DOHH2 (cell line): Measurements from ENCODE around the gene TBL3.

Experiments used
- H3F3A ChIP-seq: fragments of 200-600 bp; sonication (generic), shearing (Covaris generic); 2 replicates; pipeline ENCODE4 v1.6.0; 2016; ENCODE audit warnings: antibody characterized with exemption, mild to moderate bottlenecking; ENCODE audit not compliant: control insufficient read depth, insufficient read depth
- H3K27ac ChIP-seq: fragments of 200-600 bp; sonication (generic); 2 replicates; pipeline ENCODE4 v1.5.1; 2014; ENCODE audit warnings: low read depth, mild to moderate bottlenecking, low read length, moderate library complexity
- H3K27me3 ChIP-seq: fragments of 200-600 bp; sonication (generic); 2 replicates; pipeline ENCODE4 v1.6.1; 2014; ENCODE audit warnings: mild to moderate bottlenecking, low read length, mixed read lengths; ENCODE audit not compliant: control insufficient read depth
- H3K36me3 ChIP-seq: fragments of 200-600 bp; sonication (generic); 2 replicates; pipeline ENCODE4 v1.6.1; 2014; ENCODE audit warnings: mild to moderate bottlenecking, low read length, moderate library complexity, mixed read lengths; ENCODE audit not compliant: control insufficient read depth
- H3K4me1 ChIP-seq: fragments of 200-600 bp; sonication (generic); 2 replicates; pipeline ENCODE4 v1.6.1; 2014; ENCODE audit warnings: mild to moderate bottlenecking, low read length, mixed read lengths; ENCODE audit not compliant: control insufficient read depth
- H3K4me2 ChIP-seq: fragments of 200-600 bp; sonication (generic); 2 replicates; pipeline ENCODE4 v1.6.0; 2014; ENCODE audit warnings: mild to moderate bottlenecking, low read length, moderate library complexity
- H3K4me3 ChIP-seq: fragments of 200-600 bp; sonication (generic); 2 replicates; pipeline ENCODE4 v1.5.1; 2014; ENCODE audit warnings: mild to moderate bottlenecking, low read length, mixed read lengths
- H3K79me2 ChIP-seq: fragments of 200-600 bp; sonication (generic); 2 replicates; pipeline ENCODE4 v1.6.1; 2014; ENCODE audit warnings: mild to moderate bottlenecking, low read length, mixed read lengths; ENCODE audit not compliant: control insufficient read depth
- H3K9me2 ChIP-seq: fragments of 200-600 bp; sonication (generic); replicated peaks from 2 replicates; pipeline ENCODE4 v1.6.1; 2014; ENCODE audit warnings: mild to moderate bottlenecking, low read length, mixed read lengths; ENCODE audit not compliant: control insufficient read depth
- H3K9me3 ChIP-seq: fragments of 200-600 bp; sonication (generic); 2 replicates; pipeline ENCODE4 v1.6.1; 2014; ENCODE audit warnings: antibody characterized with exemption, low read length, mixed read lengths; ENCODE audit not compliant: control insufficient read depth, insufficient read depth
- H4K20me1 ChIP-seq: fragments of 200-600 bp; sonication (generic); 2 replicates; pipeline ENCODE4 v1.6.0; 2014; ENCODE audit warnings: low read depth, mild to moderate bottlenecking, antibody characterized with exemption, low read length, moderate library complexity; ENCODE audit not compliant: control insufficient read depth, insufficient read depth
- EZH2phosphoT487 ChIP-seq: fragments of 200-600 bp; sonication (generic); IDR thresholded peaks from 2 replicates; pipeline ENCODE4 v1.6.1; 2017; ENCODE audit warnings: borderline replicate concordance, mild to moderate bottlenecking, antibody characterized with exemption, low read length, moderate library complexity, mixed read lengths
- TF ChIP-seq, protein P1 (sequence below): fragments of 200-600 bp; sonication (generic); IDR thresholded peaks from one replicate; pipeline ENCODE4 v1.5.1; 2014; ENCODE audit warnings: antibody characterized with exemption, mild to moderate bottlenecking, low read depth, low read length; ENCODE audit not compliant: poor library complexity, severe bottlenecking

The TBL3 gene

DNA sequence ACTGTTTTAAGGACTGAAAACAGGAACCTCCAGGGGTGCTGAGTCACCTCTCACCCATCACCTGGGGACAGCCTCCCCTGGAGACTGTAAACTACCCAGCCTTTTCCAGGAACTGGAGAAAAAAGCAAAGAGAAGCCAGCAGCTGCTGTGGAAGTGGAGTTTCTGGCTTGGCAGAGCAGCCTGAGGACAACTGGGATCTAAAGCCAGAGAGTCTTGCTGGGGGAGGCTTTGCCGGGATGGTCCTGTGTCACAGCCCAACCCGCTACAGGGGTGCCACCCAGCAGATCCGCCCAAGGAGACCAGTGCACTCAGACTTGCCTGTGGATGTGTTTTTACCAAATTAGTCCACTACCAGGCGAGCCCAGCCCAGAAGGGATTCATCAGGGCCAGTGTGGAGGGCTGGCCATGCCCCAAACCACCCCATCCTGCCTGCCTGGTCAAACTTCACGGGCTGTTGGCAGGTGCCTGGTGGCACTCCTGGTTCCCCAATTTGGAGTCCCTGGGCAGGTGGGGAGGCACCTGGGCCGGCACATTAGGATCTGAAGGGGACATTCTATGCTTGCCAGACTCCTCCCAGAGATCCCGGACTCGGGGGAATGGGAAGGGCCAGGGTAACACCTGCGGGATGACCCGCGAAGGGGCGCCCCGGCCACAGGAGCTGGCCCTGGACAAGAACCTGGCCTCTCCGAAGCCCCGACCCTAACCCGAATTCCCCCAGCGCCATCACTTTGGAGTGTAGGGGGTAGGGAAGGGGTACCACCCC is 29.6 kb upstream of the TBL3 start:
- Histone ChIP-seq H3K4me2 (peak overlapping the region; percentile 84), H4K20me1 (no peaks in the 10 kb centered on the region), H3K79me2 (no peaks in the 10 kb centered on the region), H3K9me2 (no peaks in the 10 kb centered on the region), H3K4me3 (peak overlapping the region; percentile 76), H3K9me3 (no peaks in the 10 kb centered on the region), H3K4me1 (peaks cover 20% of the 10 kb centered on the region), H3F3A (no peaks in the 10 kb centered on the region), H3K27ac (no peak overlapping the region), H3K27me3 (no peaks in the 10 kb centered on the region), H3K36me3 (no peaks in the 10 kb centered on the region)
- TF ChIP-seq, protein P1, sequence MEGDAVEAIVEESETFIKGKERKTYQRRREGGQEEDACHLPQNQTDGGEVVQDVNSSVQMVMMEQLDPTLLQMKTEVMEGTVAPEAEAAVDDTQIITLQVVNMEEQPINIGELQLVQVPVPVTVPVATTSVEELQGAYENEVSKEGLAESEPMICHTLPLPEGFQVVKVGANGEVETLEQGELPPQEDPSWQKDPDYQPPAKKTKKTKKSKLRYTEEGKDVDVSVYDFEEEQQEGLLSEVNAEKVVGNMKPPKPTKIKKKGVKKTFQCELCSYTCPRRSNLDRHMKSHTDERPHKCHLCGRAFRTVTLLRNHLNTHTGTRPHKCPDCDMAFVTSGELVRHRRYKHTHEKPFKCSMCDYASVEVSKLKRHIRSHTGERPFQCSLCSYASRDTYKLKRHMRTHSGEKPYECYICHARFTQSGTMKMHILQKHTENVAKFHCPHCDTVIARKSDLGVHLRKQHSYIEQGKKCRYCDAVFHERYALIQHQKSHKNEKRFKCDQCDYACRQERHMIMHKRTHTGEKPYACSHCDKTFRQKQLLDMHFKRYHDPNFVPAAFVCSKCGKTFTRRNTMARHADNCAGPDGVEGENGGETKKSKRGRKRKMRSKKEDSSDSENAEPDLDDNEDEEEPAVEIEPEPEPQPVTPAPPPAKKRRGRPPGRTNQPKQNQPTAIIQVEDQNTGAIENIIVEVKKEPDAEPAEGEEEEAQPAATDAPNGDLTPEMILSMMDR = no peak
- TF ChIP-seq EZH2phosphoT487 = no peak

DNA sequence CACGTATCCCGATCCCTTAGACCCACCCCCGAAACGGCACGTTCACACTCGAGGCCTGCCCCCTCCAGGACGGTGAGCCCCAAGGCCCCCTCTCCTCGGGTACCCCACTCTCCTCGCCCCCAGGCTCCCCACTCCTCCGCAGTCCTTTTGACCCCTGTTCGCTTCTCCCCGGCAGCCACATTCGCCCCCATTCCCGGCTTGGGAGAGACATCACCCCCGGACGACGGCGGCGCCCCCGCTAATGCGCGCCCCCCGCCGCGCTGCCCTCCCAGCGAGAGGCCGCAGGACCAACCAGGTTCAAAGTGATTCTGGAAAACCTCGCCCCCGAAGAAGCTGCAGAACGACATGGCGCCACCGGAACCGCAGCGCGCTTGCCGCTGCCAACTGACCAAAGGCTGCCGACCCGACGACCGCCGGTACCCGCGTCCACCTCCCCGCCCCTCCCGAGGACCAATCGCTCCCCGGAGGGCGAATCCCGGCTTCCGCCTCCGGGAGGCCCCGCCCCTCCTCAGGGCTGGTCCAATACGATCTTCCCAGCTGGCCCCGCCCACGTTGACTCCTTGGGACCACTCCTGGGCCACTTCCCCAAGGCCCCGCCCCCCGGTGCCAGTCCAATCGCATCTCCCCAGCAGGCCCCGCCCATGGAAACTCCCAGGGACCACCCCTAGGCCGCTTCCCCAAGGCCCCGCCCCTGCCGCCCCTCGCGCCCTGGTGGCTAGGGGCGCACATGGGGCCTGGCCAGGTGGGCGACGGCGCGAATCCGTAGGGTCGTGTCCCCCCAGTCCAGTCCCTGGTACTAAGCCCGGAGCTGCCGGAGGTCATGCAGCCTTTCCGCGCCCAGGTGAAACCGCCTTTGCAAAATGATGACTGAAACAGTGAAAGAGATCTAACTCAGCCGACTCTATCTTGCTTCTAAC is 28.8 kb upstream of the TBL3 start, which contains the start of gene MSRB1:
Gene MSRB1, minus strand, starts transcription at position 390 of the 917 bp plus-strand sequence. Its CDS starts 43 bp downstream, at position 347.
- Histone ChIP-seq H3K4me2 (peak within 1 kb of the TSS; percentile 84), H3K9me2 (no peaks in the 10 kb centered on the region), H3K9me3 (no peaks in the 10 kb centered on the region), H3K27me3 (no peaks in the 10 kb centered on the region), H4K20me1 (no peaks in the 10 kb centered on the region), H3K4me3 (peak within 1 kb of the TSS; percentile 76), H3K36me3 (no peaks in the 10 kb centered on the region), H3K27ac (no peak within 1 kb of the TSS), H3F3A (no peaks in the 10 kb centered on the region), H3K4me1 (peaks cover 20% of the 10 kb centered on the region), H3K79me2 (no peaks in the 10 kb centered on the region)
- TF ChIP-seq, protein P1 = no peak
- no peak for TF ChIP-seq EZH2phosphoT487

DNA sequence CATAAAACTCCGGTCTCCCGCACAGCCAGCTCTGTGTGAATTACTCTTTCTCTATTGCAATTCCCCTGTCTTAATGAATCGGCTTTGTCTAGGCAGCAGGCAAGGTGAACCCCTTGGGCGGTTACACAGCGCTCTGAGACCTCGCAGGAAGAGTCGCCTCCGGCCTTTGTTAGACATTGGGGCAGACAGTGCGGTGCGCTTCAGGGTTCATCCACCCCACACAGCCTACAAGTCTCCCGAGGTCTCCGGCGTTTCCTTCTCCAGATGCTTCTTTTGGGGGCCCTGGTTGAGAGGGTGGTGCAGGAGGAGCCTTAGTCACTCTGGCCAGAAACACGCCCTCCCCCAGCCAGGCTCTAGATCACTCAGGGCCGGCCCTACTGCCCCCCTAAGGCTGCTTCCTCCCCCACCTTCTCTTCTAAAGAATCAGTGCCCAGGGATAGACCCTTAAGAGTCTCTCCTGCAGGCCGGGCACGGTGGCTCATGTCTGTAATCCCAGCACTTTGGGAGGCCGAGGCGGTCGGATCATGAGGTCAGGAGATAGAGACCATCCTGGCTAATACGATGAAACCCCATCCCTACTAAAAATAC is 27.1 kb upstream of the TBL3 start:
- Histone ChIP-seq H3K9me3 (no peaks in the 10 kb centered on the region), H3K4me2 (no peak overlapping the region), H3K79me2 (no peaks in the 10 kb centered on the region), H3K27me3 (no peaks in the 10 kb centered on the region), H3K36me3 (no peaks in the 10 kb centered on the region), H3K27ac (no peak overlapping the region), H3K9me2 (no peaks in the 10 kb centered on the region), H4K20me1 (no peaks in the 10 kb centered on the region), H3F3A (no peaks in the 10 kb centered on the region), H3K4me1 (peaks cover 20% of the 10 kb centered on the region), H3K4me3 (no peak overlapping the region)
- TF ChIP-seq, protein P1 = no peak
- TF ChIP-seq EZH2phosphoT487 = no peak
